ENCODE measurements around the gene DMD. TPM values are rescaled to one million over a fixed set of nuclear protein-coding genes. Genes with fewer than 3 reads are reported as not detected.

DMD gene
- total and polyA plus RNA-seq, 7 donors, result 2.5 to 260 (median 183) TPM

DNA sequence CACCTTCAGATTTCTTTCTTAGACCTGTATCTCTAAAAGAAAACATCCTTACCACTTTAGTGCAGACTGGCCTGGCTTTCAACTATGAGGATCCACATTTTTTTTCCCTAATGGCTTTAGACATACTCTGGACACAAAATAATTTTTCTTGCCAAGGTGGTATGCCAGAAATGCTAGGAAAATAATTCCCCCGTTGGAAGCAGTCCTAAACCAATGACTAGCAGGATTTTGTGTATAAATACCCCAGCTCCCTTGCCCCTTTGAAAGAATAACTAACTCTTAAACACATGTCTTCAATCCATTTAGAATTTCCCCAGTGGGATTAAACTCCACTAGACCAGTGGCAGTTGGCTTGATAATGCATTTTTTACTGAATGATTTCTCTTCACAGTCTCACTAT is 1639.0 kb downstream of the DMD start:
- H3K9me3 ChIP-seq, result no peaks in the 10 kb centered on the region
- DNase-seq, result no peak
- H3K4me1 ChIP-seq, result no peaks in the 10 kb centered on the region
- H3K27me3 ChIP-seq, result no peaks in the 10 kb centered on the region
- WGBS, 2 donors, result 63 to 78% methylated on average over 1 of the region's 1 CpG
- intact Hi-C loops (cut with DNase I), result no loop called here
- H3K36me3 ChIP-seq, result no peaks in the 10 kb centered on the region
- TF ChIP-seq POLR2A (IDR thresholded peaks at IDR 0.05), result no peak
- TF ChIP-seq, protein P1, sequence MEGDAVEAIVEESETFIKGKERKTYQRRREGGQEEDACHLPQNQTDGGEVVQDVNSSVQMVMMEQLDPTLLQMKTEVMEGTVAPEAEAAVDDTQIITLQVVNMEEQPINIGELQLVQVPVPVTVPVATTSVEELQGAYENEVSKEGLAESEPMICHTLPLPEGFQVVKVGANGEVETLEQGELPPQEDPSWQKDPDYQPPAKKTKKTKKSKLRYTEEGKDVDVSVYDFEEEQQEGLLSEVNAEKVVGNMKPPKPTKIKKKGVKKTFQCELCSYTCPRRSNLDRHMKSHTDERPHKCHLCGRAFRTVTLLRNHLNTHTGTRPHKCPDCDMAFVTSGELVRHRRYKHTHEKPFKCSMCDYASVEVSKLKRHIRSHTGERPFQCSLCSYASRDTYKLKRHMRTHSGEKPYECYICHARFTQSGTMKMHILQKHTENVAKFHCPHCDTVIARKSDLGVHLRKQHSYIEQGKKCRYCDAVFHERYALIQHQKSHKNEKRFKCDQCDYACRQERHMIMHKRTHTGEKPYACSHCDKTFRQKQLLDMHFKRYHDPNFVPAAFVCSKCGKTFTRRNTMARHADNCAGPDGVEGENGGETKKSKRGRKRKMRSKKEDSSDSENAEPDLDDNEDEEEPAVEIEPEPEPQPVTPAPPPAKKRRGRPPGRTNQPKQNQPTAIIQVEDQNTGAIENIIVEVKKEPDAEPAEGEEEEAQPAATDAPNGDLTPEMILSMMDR (IDR thresholded peaks at IDR 0.05), result no peak
- TF ChIP-seq POLR2AphosphoS5 (IDR thresholded peaks at IDR 0.05), result no peak
- no peak for TF ChIP-seq EP300 (IDR thresholded peaks at IDR 0.05)
- no peak overlapping the region for H3K27ac ChIP-seq
- no peak overlapping the region for H3K4me3 ChIP-seq

DNA sequence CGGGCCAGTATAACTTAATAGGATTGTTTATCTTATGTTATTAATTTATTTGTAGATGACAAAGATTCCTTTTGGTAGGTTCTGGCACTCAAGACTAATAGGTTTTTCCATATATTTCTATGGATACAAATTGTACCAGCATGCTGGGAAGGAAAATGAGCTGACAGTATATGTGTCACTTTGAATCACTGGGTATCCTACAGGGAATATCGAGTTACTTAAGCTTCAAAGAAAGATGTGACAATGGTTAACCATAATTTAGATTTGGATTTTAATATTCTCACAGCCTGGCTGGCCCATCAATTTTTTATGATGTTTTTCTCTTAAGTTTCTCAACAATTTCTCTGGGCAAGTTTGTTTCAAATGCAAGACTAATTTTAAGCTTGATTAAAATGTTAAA is 1640.7 kb downstream of the DMD start:
- Histone ChIP-seq H3K9me3 (no peaks in the 10 kb centered on the region), H3K27me3 (no peaks in the 10 kb centered on the region), H3K27ac (no peak overlapping the region), H3K36me3 (no peaks in the 10 kb centered on the region), H3K4me3 (no peak overlapping the region), H3K4me1 (no peaks in the 10 kb centered on the region)
- DNase-seq, result no peak
- intact Hi-C loops (cut with DNase I), result no loop called here
- TF ChIP-seq POLR2AphosphoS5 (IDR thresholded peaks at IDR 0.05) (no peak), POLR2A (IDR thresholded peaks at IDR 0.05) (no peak), EP300 (IDR thresholded peaks at IDR 0.05) (no peak)
- TF ChIP-seq, protein P1 (IDR thresholded peaks at IDR 0.05), result no peak
- 86 to 92% methylated on average over 2 of the region's 2 CpGs for WGBS, 2 donors

DNA sequence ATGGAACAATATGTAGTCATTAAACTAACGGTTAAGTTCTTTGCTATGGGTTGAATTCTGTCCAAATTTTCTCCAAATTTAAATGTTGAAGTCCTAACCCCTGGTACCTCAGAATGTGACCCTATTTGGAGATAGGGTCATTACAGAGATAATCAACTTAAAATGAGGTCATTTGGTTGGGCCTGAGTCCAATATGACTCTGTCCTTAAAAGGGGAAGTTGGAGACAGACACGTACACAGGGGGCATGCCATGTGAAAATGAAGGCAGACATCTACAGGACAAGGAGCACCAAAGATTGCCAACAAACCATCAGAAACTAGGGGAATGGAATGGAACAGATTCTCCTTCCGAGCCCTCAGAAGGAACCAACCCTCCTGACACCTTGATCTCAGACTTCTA is 1647.6 kb downstream of the DMD start:
- intact Hi-C loops (cut with DNase I), result no loop called here
- Histone ChIP-seq H3K27me3 (no peaks in the 10 kb centered on the region), H3K4me1 (no peaks in the 10 kb centered on the region), H3K9me3 (no peaks in the 10 kb centered on the region), H3K27ac (no peak overlapping the region), H3K4me3 (no peak overlapping the region), H3K36me3 (no peaks in the 10 kb centered on the region)
- DNase-seq, result no peak
- WGBS, 2 donors, result 75 to 89% methylated on average over 3 of the region's 3 CpGs
- TF ChIP-seq POLR2A (IDR thresholded peaks at IDR 0.05) (no peak), POLR2AphosphoS5 (IDR thresholded peaks at IDR 0.05) (no peak), EP300 (IDR thresholded peaks at IDR 0.05) (no peak)
- TF ChIP-seq, protein P1 (IDR thresholded peaks at IDR 0.05), result no peak

DNA sequence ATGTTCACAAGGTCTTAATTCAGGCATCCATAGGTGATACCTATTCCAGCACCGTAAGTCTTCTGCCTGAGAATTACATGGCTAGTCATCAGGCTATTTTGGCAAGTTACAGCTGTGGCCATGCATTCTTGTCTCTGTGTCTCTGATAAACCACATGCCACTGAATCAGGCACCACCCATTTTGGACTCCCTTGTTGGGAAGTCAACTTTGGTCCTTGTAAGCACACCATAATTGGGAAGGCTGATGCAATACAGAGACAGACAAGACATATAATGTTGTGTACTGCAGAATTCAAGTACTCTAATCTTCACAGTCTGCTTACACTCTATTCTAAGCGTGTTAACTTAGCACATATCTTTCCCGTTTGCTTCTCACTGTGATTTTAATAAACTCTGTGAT is 1655.8 kb downstream of the DMD start:
- Histone ChIP-seq H3K4me3 (no peak overlapping the region), H3K9me3 (no peaks in the 10 kb centered on the region), H3K27me3 (no peaks in the 10 kb centered on the region), H3K36me3 (no peaks in the 10 kb centered on the region), H3K4me1 (peaks cover 0 to 5% (median 0%) of the 10 kb centered on the region in 4 donors), H3K27ac (no peak overlapping the region)
- TF ChIP-seq POLR2AphosphoS5 (IDR thresholded peaks at IDR 0.05), result no peak
- TF ChIP-seq, protein P1 (IDR thresholded peaks at IDR 0.05), result no peak
- no peak for TF ChIP-seq POLR2A (IDR thresholded peaks at IDR 0.05)
- no peak for TF ChIP-seq EP300 (IDR thresholded peaks at IDR 0.05)
- WGBS, 2 donors, result 95 to 96% methylated on average over 3 of the region's 3 CpGs
- intact Hi-C loops (cut with DNase I), result no loop called here
- no peak for DNase-seq

DNA sequence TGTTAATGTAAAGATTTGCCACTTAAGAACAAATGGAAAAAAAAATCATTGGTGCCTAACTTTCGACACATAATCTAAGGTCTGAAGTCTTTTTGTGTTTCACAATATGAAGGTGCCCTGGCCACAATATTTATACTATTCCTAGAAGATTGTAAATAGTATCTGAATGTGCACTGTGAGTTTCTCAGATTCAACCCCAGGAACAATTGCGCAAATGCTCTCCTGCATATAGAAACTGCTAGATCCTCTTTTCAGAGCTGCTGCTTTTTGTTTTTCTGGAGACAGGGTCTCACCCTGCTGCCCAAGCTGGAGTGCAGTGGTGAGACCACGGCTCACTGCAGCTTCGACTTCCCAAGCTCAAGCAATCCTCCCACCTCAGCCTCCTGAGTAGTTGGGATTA is 1659.4 kb downstream of the DMD start:
- Histone ChIP-seq H3K4me3 (no peak overlapping the region), H3K36me3 (no peaks in the 10 kb centered on the region), H3K27me3 (no peaks in the 10 kb centered on the region), H3K27ac (no peak overlapping the region), H3K9me3 (no peaks in the 10 kb centered on the region), H3K4me1 (peaks cover 0 to 5% (median 0%) of the 10 kb centered on the region in 4 donors)
- no peak for DNase-seq
- TF ChIP-seq EP300 (IDR thresholded peaks at IDR 0.05) (no peak), POLR2A (IDR thresholded peaks at IDR 0.05) (no peak), POLR2AphosphoS5 (IDR thresholded peaks at IDR 0.05) (no peak)
- TF ChIP-seq, protein P1 (IDR thresholded peaks at IDR 0.05), result no peak
- WGBS, 2 donors, result 90 to 93% methylated on average over 4 of the region's 4 CpGs
- intact Hi-C loops (cut with DNase I), result no loop called here

Data from sigmoid colon (tissue), 7 donors.